Measurements from ENCODE around the gene HDAC4. TPM values are rescaled to one million over a fixed set of nuclear protein-coding genes. Genes with fewer than 3 reads are reported as not detected.

Gene HDAC4
- total and polyA plus RNA-seq, 10 of the 15 experiments (the other 5 are each of a cell fraction or from before 2014, with no cell fraction given) = 0.22 to 15.7 (median 4.8) TPM

DNA sequence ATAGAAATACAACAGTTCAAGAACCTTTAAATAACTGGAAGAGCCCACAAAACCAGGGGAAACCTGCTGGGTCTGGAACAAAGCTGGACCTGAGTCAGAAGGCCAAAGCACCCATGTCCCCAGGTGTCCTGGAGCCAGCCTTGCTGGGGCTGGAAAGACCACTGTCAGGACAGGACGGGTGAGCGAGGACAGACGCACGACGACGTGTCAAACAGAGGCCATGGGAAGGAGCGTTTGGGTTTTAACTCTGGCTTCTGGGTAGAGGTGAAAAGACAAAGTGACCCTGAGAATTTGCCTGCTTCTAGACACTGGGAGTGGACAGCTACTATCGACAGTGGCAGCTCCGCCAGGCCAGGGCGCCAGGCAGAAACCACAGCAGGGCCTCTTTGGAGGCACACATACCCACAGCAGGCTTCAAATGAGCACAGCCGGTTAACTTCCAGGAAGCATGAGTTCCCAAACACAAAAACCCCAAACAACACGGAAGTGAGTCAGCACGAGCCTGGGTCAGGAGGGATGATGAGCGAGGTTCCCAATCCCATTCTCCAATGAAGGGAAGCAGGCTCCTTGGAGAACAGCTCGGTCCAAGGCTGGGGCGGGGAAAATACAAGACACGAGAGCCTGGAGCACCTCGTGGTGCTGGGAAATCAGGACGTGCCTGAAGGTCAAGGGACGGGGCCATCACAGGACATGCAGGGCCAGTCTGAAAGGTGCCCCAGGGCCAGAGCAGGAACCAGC is 344.9 kb downstream of the HDAC4 start:
- H2AFZ ChIP-seq (ENCODE audit: control insufficient read depth, low read depth, low read length) = no peak overlapping the region
- POLR2A ChIA-PET = no interaction called here
- no peaks in the 10 kb centered on the region for H3K27me3 ChIP-seq (replicated peaks in 1 of 2; ENCODE audit: control insufficient read depth in 2 of 2, insufficient read depth in 2 of 2, low read length in 1 of 2)
- no peaks in the 10 kb centered on the region for H3K9me3 ChIP-seq (replicated peaks; ENCODE audit: control insufficient read depth, insufficient read depth, low read length)
- no peaks in the 10 kb centered on the region for H3K36me3 ChIP-seq (ENCODE audit: control insufficient read depth in 2 of 2, insufficient read depth in 2 of 2, low read length in 1 of 2)
- CTCF ChIA-PET = interaction anchor here (0.5 kb wide), 1 partner anchor 103 kb away, joined by 3 read pairs; no protein-coding TSS in a partner anchor
- 86% methylated on average over 20 of the region's 20 CpGs for WGBS (ENCODE audit: insufficient coverage, insufficient replicate concordance, low lambda C conversion rate, missing lambda C conversion rate)
- H4K20me1 ChIP-seq (ENCODE audit: control insufficient read depth, insufficient read depth) = no peaks in the 10 kb centered on the region
- no peak overlapping the region for H3K4me2 ChIP-seq (ENCODE audit: control insufficient read depth, insufficient read depth)
- H3K27ac ChIP-seq (ENCODE audit: control insufficient read depth, insufficient read depth) = no peak overlapping the region
- in situ Hi-C loops (cut with MboI) (no loop called here), intact Hi-C loops (cut with micrococcal nuclease; ENCODE audit: unreplicated experiment) (no loop called here)
- RAD21 ChIA-PET (ENCODE audit: unreplicated experiment) = no interaction called here
- SMC1A ChIA-PET (ENCODE audit: uncharacterized antibody, unreplicated experiment) = no interaction called here
- BruUV-seq (replicated peaks) = no TSS peak
- H3K4me1 ChIP-seq (ENCODE audit: control insufficient read depth, insufficient read depth, low read length) = no peaks in the 10 kb centered on the region
- H3K9ac ChIP-seq (ENCODE audit: control insufficient read depth, insufficient read depth, low read length) = no peak overlapping the region
- DNase-seq (ENCODE audit: low read depth, low spot score) = no peak
- ATAC-seq = no peak
- H3K4me3 ChIP-seq = no peak overlapping the region
- FAIRE-seq = no peak
- no peaks in the 10 kb centered on the region for H3K79me2 ChIP-seq (ENCODE audit: control insufficient read depth, insufficient read depth, low read length)
- TF ChIP-seq SMAD5 (IDR thresholded peaks at IDR 0.05; ENCODE audit: low read depth) (no peak), ZNF217 (IDR thresholded peaks at IDR 0.05) (no peak), ZNF622 (IDR thresholded peaks at IDR 0.05) (no peak), REST (IDR thresholded peaks at IDR 0.05; ENCODE audit: low read depth, low read length) (no peak), FOXK2 (IDR thresholded peaks at IDR 0.05) (no peak), ATF2 (IDR thresholded peaks at IDR 0.05; ENCODE audit: low read length) (no peak), POLR2A (IDR thresholded peaks at IDR 0.05; ENCODE audit: low read depth, low read length) (no peak), MXI1 (IDR thresholded peaks at IDR 0.05; ENCODE audit: low read depth, low read length) (no peak), POLR2AphosphoS5 (IDR thresholded peaks at IDR 0.05; ENCODE audit: low read length) (no peak), CREM (IDR thresholded peaks at IDR 0.05; ENCODE audit: low read depth) (no peak), TCF7 (IDR thresholded peaks at IDR 0.05; ENCODE audit: borderline replicate concordance) (no peak)
- TF ChIP-seq, protein P1, sequence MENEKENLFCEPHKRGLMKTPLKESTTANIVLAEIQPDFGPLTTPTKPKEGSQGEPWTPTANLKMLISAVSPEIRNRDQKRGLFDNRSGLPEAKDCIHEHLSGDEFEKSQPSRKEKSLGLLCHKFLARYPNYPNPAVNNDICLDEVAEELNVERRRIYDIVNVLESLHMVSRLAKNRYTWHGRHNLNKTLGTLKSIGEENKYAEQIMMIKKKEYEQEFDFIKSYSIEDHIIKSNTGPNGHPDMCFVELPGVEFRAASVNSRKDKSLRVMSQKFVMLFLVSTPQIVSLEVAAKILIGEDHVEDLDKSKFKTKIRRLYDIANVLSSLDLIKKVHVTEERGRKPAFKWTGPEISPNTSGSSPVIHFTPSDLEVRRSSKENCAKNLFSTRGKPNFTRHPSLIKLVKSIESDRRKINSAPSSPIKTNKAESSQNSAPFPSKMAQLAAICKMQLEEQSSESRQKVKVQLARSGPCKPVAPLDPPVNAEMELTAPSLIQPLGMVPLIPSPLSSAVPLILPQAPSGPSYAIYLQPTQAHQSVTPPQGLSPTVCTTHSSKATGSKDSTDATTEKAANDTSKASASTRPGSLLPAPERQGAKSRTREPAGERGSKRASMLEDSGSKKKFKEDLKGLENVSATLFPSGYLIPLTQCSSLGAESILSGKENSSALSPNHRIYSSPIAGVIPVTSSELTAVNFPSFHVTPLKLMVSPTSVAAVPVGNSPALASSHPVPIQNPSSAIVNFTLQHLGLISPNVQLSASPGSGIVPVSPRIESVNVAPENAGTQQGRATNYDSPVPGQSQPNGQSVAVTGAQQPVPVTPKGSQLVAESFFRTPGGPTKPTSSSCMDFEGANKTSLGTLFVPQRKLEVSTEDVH (IDR thresholded peaks at IDR 0.05; ENCODE audit: low read depth, partially characterized antibody) = no peak
- TF ChIP-seq, protein P2, sequence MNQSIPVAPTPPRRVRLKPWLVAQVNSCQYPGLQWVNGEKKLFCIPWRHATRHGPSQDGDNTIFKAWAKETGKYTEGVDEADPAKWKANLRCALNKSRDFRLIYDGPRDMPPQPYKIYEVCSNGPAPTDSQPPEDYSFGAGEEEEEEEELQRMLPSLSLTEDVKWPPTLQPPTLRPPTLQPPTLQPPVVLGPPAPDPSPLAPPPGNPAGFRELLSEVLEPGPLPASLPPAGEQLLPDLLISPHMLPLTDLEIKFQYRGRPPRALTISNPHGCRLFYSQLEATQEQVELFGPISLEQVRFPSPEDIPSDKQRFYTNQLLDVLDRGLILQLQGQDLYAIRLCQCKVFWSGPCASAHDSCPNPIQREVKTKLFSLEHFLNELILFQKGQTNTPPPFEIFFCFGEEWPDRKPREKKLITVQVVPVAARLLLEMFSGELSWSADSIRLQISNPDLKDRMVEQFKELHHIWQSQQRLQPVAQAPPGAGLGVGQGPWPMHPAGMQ (IDR thresholded peaks at IDR 0.05; ENCODE audit: borderline replicate concordance) = no peak

All from GM12878 (cell line).